HepG2 (cell line): Measurements from ENCODE around the gene ZNF615. TPM values are rescaled to one million over a fixed set of nuclear protein-coding genes. Genes with fewer than 3 reads are reported as not detected.
A peak's percentile ranks its signal among the peaks of the same experiment; 100 is the strongest.

ENCODE experiments used
- AHDC1 ChIP-seq: sonication (generic); formaldehyde crosslinking; IDR thresholded peaks from 2 replicates; pipeline ENCODE4 v1.5.1; 2020; ENCODE audit warnings: mild to moderate bottlenecking, missing genetic modification reagents, borderline replicate concordance
- ARID2 ChIP-seq: sonication (generic); formaldehyde crosslinking; IDR thresholded peaks from 2 replicates; pipeline ENCODE4 v1.8.1; 2022; ENCODE audit warnings: mild to moderate bottlenecking, missing genetic modification reagents, borderline replicate concordance
- FOXA1 ChIP-seq, 2 experiments: fragments of 450-650 bp in 1 of 2; sonication (generic) in 1 of 2; formaldehyde crosslinking in 1 of 2; IDR thresholded peaks; 2 replicates each; pipeline versions ENCODE4 v1.4.0 to v1.6.1; 2016 to 2020; ENCODE audit warnings: missing genetic modification reagents in 1 of 2
- GTF3A ChIP-seq: sonication (generic); formaldehyde crosslinking; conservative IDR thresholded peaks from 2 replicates; pipeline ENCODE4 v1.4.0; 2020; ENCODE audit warnings: mild to moderate bottlenecking, missing genetic modification reagents
- MEIS1 ChIP-seq: sonication (generic); formaldehyde crosslinking; IDR thresholded peaks from 2 replicates; pipeline ENCODE4 v1.9.0; 2021; ENCODE audit warnings: mild to moderate bottlenecking, missing genetic modification reagents, moderate library complexity, borderline replicate concordance
- ONECUT2 ChIP-seq: sonication (generic); formaldehyde crosslinking; IDR thresholded peaks from 2 replicates; pipeline ENCODE4 v1.4.0; 2020; ENCODE audit warnings: missing genetic modification reagents
- RELA ChIP-seq: sonication (generic); formaldehyde crosslinking; IDR thresholded peaks from 2 replicates; pipeline ENCODE4 v1.4.0; 2020; ENCODE audit warnings: missing genetic modification reagents
- RNF2 ChIP-seq: fragments of 450-650 bp; conservative IDR thresholded peaks from 2 replicates; pipeline ENCODE4 v1.6.1; 2016; ENCODE audit warnings: low read depth
- SP1 ChIP-seq, 2 experiments: fragments of 450-650 bp in 1 of 2; sonication (generic) in 1 of 2; formaldehyde crosslinking in 1 of 2; IDR thresholded peaks; 2 replicates each; pipeline versions ENCODE4 v1.4.0 to v1.6.1; 2016 to 2020; ENCODE audit warnings: missing genetic modification reagents in 1 of 2
- SRSF9 ChIP-seq: fragments of 200-400 bp; formaldehyde crosslinking; IDR thresholded peaks from 2 replicates; pipeline ENCODE4 v1.6.1; 2018; ENCODE audit warnings: borderline replicate concordance, mild to moderate bottlenecking, low read depth, low read length; ENCODE audit not compliant: insufficient read depth, poor library complexity, severe bottlenecking
- YY1 ChIP-seq: IDR thresholded peaks from 2 replicates; pipeline ENCODE4 v1.6.1; 2011; ENCODE audit warnings: low read length, low read depth, moderate library complexity, mild to moderate bottlenecking; ENCODE audit not compliant: insufficient read depth, insufficient replicate concordance
- ZBED4 ChIP-seq: sonication (generic); formaldehyde crosslinking; IDR thresholded peaks from 2 replicates; pipeline ENCODE4 v1.4.0; 2020; ENCODE audit warnings: missing genetic modification reagents, borderline replicate concordance
- ZNF354B ChIP-seq: sonication (generic); formaldehyde crosslinking; IDR thresholded peaks from 2 replicates; pipeline ENCODE4 v1.8.0; 2022; ENCODE audit warnings: mild to moderate bottlenecking, missing genetic modification reagents
- ZNF460 ChIP-seq: sonication (generic); formaldehyde crosslinking; IDR thresholded peaks from 2 replicates; pipeline ENCODE4 v1.5.1; 2020; ENCODE audit warnings: missing genetic modification reagents, mild to moderate bottlenecking, borderline replicate concordance
- ZNF564 ChIP-seq: sonication (generic); formaldehyde crosslinking; IDR thresholded peaks from 2 replicates; pipeline ENCODE4 v1.8.1; 2023; ENCODE audit warnings: mild to moderate bottlenecking, missing genetic modification reagents
- ZNF691 ChIP-seq: sonication (generic); formaldehyde crosslinking; IDR thresholded peaks from 2 replicates; pipeline ENCODE4 v1.4.0; 2020; ENCODE audit warnings: missing genetic modification reagents, low read depth, mild to moderate bottlenecking, borderline replicate concordance
- ZNF878 ChIP-seq: sonication (generic); formaldehyde crosslinking; IDR thresholded peaks from 2 replicates; pipeline ENCODE4 v1.8.1; 2023; ENCODE audit warnings: mild to moderate bottlenecking, missing genetic modification reagents, moderate library complexity
- polyA plus RNA-seq, 8 experiments: library from polyadenylated mRNA; depleted of rRNA in 3 of 8; stranded (reverse) in 7 of 8; unstranded in 1 of 8; fragments of >200 nt; fragmentation: Illumina TruSeq in 4 of 8; extraction: Trizol in 4 of 8; gene quantifications; 2 replicates each; pipeline versions ENCODE4 v1.2.1 to v1.2.3, GENCODE V29; 2011 to 2016; ENCODE audit warnings: low read depth in 4 of 8, missing spikeins in 1 of 8, mixed read lengths in 1 of 8; ENCODE audit not compliant: insufficient read depth in 1 of 8
- total RNA-seq, 5 experiments: library from RNA; depleted of rRNA; stranded (reverse); fragments of >200 nt; fragmentation: Illumina TruSeq; extraction: Trizol; gene quantifications; 2 replicates each; pipeline ENCODE4 v1.2.3, GENCODE V29; 2016; ENCODE audit warnings: low read depth in 1 of 5

The ZNF615 gene
- total and polyA plus RNA-seq, 2 of the 13 experiments (the other 11 are each of a cell fraction or from before 2014, with no cell fraction given) = 5.2 to 7.8 TPM

GRCh38 chr19:52007806-52008557, at the start of gene ZNF615 (continued):
- no peak; the same call in 1 of the 2 replicates for TF ChIP-seq ZNF691 (CRISPR knock-in tag)
- no peak for TF ChIP-seq SRSF9
- no peak for TF ChIP-seq AHDC1 (CRISPR knock-in tag)
- TF ChIP-seq ZNF354B (CRISPR knock-in tag) = 0 out of 2 replicates have a peak, but pooled peaks have one; percentile 29
- peak; percentile 39; the same call in 1 of the 2 replicates for TF ChIP-seq ZBED4
- TF ChIP-seq SP1 (IDR thresholded peaks at IDR 0.05) = no peak
- TF ChIP-seq SP1 (CRISPR knock-in tag; IDR thresholded peaks at IDR 0.05) = peak; percentile 19; the same call in 1 of the 2 replicates
- TF ChIP-seq ZNF564 = no peak
- 0 out of 2 replicates have a peak, but pooled peaks have one; percentile 61 for TF ChIP-seq RELA
- peak; percentile 24; the same call in 1 of the 2 replicates for TF ChIP-seq ZNF460 (CRISPR knock-in tag)
- no peak for TF ChIP-seq MEIS1 (CRISPR knock-in tag)
- peak; percentile 77; the same call in 1 of the 2 replicates for TF ChIP-seq ZNF878 (CRISPR knock-in tag)
- no peak; the same call in 1 of the 2 replicates for TF ChIP-seq GTF3A (CRISPR knock-in tag)
- no peak for TF ChIP-seq ARID2 (CRISPR knock-in tag)
- no peak for TF ChIP-seq FOXA1 (IDR thresholded peaks at IDR 0.05)
- TF ChIP-seq FOXA1 (CRISPR knock-in tag; IDR thresholded peaks at IDR 0.05) = 0 out of 2 replicates have a peak, but pooled peaks have one; percentile 35
- TF ChIP-seq RNF2 = no peak
- TF ChIP-seq ONECUT2 (CRISPR knock-in tag) = no peak
- TF ChIP-seq YY1 = peak; percentile 100
